GM18519 (cell line): ENCODE results near the gene KCNB1.
"Not testable (repeated sequence)": the region's sequence is repeated elsewhere in the genome, so short reads cannot be mapped to it uniquely, and the experiment has no call there.

Experiments
- ATAC-seq: cut with Tn5 transposase; IDR thresholded peaks from one replicate; pipeline ENCODE4 v1.9.1; 2021; ENCODE audit warnings: mild to moderate bottlenecking, moderate library complexity; ENCODE audit not compliant: unreplicated experiment, low FRiP score

KCNB1 gene

GRCh38 chr20:49338061-49338460 lies 144.4 kb downstream of the KCNB1 start:
- no peak for ATAC-seq

GRCh38 chr20:49337357-49337756 lies 145.1 kb downstream of the KCNB1 start:
- no peak for ATAC-seq

DNA sequence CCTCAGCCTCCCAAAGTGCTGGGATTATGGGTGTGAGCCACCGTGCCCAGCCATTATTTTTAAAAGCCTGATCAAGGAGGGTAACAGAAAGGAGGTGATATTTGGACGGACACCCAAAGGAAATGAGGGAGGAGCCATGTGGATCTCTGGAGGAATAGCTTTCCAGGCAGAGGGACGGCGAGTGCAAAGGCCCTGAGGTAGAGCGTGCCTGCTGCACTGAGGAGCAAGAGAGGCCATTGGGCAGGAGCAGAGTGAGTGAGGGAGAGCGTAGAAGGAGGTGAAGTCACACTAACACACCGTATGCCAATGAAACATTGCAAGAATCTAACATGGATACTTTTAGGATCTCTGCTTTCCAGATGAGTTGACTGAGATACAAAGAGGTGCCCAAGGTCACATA lies 145.7 kb downstream of the KCNB1 start:
- no peak for ATAC-seq

DNA sequence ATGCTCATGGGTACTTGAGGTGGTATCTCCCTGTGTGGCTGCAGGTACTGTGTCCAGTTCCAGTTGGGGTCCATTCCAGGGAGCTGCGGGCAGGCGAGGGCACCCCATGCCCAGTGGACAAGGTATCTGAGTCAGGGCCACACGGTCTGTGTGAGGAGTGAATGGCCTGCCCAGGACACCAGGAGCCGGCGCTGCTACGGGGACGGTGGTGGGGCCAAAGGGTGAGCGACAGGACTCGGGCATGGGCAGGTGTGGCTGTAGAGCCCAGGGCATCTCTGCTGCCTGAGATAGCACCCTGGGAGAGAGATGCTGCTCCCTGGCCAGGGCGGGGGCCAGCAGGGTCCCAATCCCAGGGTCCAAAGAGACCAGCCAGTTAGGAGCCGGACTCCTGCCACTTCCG lies 147.0 kb downstream of the KCNB1 start:
- ATAC-seq: no peak

DNA sequence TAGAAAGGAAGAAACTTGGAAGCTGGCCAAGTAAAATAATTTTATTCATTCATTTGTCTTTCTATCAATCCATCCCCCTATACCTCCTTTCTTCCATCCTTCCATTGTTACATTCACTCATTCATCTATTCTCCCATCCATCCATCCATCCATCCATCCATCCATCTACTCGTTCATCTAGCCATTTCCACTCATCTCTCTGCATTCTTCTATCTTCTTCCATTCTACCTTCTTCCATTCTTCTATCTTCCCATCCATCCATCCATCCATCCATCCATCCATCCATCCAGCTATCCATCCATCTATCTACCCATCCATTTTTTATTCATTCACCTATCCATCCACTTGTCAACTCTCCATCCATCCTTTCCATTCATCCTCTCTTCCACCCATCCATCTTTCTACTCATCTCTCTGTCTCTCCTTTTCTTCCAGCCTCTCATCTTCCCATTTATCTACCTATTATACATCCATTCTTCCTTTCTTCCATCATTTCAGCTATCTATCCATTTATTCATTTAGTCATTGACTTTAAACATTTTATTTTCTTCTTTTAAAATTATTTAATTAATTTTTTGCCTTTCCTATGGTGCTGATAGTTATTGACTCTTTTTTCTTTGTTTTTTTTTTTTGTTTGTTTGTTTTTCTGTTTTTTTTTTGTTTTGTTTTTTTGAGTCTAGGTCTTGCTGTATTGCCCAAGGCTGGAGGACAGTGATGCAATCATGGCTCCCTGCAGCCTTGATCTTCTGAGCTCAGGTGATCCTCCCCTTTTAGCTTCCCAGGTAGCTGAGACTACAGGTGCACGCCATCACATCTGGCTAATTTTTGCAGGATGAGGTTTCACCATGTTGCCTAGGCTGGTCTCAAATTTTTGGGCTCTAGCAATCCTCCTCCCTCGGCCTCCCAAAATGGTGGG lies 151.5 kb downstream of the KCNB1 start:
- no peak for ATAC-seq

- no peak for ATAC-seq
Observed at GRCh38 chr20:49328790-49329189, 153.7 kb downstream of the KCNB1 start.

DNA sequence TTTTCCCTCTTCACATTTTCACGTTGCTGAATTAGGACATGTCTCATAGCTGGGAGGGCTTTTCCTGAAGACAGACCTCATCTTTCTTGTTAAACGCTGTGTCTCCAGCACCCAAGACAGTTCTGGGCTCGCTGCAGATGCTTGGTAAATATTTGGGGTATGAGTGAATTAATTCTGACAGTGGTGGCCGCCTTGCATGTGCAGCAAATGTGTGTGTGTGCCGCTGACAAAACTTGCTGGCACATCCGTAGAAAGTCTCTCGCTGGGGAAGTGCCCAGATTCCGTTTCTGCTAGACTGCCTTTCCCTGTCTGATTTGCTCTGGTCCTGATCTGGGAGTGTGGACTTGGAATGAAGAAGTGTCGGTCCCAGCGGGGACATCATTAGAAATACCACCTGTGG lies 156.4 kb downstream of the KCNB1 start:
- ATAC-seq: no peak

DNA sequence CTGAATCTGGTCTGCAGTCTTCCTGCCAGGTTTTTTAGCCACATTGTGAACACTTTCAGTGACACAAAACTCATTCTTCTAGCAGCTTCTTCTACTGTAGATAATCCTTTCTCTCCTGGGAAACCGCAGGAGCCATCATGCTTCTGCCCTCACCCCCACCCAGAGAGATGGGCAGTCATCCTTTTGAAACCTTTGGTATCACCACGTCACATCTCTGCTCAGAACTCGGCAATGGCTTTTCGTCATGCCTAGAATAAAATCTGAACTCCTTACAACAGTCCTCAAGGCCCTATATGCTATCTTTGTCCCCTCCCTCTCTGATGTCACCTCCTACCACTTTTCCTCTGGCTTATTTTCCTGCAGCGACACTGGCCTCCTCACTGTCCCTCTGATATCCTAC lies 158.2 kb downstream of the KCNB1 start:
- ATAC-seq: no peak

- ATAC-seq: no peak
Observed at GRCh38 chr20:49323622-49324238, 158.7 kb downstream of the KCNB1 start.

DNA sequence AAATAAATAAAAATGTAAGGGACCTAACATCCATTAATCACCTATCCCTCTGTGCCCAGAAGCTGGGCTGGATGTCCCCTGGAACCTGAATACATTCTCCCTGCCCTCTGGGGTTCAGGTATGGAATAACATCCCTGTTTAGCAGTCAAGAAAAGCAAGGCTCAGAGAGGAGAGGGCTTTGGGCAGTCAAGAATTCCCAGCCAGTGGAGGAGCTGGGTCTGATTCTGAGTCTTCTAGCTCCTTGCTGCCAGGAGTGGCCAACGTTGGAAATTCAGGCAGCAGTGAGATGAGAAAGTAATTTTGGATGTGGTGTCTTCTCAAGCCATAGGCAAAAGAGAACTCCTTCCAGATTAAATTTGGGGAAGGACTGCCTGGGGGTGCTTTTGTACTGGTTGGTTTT lies 162.0 kb downstream of the KCNB1 start:
- ATAC-seq: no peak

DNA sequence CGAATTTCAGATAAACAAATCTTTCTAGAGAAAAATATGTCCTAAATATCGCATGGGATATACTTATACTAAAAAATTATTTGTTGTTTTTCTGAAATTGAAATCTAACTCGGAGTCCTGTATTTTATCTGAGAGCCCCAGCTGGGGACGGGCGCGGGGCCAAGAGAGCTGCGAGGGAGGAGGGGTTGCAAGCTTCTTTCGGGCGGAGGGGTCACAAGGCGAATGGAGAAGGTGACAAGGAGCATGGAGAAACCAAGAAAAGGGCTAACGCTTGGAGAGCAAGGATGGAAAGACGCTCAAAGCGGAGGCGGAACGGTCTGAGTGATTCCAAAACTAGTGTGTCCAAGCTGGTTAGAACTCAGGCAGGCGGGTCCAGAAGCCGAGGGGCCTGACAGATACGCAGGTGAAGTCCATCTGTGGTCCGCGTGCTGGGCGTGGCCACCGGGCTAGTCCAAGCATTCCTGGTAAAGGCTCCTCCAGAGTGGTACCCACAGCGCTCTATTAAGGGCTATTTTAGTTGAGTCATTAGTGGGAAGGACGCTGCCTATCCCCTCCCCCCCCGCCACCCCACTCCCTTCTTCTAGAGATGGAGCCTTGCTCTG lies 163.2 kb downstream of the KCNB1 start:
- ATAC-seq: no peak

DNA sequence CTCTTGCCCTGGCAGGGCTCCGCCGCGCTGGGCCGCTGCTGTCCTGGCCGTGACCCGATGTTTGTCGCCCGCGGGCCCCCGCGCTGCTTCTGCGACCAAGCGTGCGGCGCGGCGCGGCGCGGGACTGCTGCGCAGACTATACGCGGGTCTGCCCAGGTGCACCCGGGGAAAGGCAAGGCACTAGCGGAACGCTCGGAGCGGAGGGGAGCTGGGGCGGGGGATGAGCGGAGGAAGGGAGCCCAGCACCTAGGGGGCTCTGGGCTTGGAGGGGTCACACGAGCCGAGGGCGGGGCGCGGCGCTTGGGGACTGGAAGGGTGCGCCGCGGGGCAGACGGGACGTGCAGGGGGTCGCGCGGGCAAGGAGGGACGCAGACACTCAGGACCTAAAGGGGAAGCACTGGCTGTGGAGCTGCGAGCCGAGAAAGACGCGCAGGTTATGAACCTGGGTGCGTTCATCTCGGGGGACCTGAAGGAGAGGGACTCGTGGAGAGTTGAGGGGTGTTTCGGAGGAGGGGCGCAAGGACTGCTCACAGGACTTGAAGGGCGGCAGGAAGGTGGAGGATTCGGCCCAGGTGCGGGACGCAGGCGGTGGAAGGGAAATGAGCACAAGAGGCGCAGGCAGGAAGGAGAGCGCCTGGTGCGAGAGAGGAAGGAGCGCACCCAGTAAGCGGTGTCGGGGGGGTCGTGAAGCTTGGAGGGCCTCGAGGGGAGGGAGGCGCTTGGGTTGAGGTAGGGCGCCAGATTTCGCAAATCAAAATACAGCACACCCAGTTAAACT lies 163.8 kb downstream of the KCNB1 start:
- ATAC-seq: no peak

GRCh38 chr20:49318091-49318429 lies 164.4 kb downstream of the KCNB1 start:
- ATAC-seq: no peak

GRCh38 chr20:49316704-49317103 lies 165.8 kb downstream of the KCNB1 start:
- no peak for ATAC-seq

- ATAC-seq: no peak
Observed at GRCh38 chr20:49315580-49315979, 166.9 kb downstream of the KCNB1 start.

GRCh38 chr20:49314052-49314451 lies 168.4 kb downstream of the KCNB1 start:
- not testable (repeated sequence) for ATAC-seq
